GM21526 (cell line): Measurements from ENCODE around the gene RER1.

Experiments
- ATAC-seq: cut with Tn5 transposase; IDR thresholded peaks from one replicate; pipeline ENCODE4 v1.9.1; 2021; ENCODE audit warnings: moderate library complexity; ENCODE audit not compliant: unreplicated experiment, low FRiP score

RER1 gene

DNA sequence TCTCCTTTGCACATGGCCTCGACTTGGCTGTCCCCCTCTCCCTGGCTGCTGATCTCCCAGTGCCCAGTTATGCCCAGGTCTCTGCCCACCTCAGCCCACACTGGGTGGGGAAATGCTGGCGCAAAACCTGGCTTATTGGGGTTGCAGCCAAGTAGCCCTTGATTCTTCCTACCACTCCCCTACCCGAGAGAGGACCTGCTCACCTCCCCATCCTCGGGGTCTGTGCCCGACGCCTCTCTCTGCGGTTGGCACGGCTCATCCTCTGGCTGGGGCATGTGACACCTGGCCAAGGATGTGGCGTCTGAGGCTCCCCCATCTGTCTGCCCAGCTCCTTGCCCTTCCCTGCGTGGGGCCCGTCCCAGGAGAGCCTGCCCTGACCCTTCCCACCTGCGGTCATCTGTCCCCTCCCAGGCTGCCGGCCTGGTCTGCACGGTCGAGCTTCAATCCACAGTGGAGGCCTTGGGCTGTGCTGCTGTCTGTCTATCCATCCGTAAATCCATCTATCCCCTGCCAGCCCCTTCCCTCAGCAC is 27.2 kb downstream of the RER1 start:
- no peak for ATAC-seq

DNA sequence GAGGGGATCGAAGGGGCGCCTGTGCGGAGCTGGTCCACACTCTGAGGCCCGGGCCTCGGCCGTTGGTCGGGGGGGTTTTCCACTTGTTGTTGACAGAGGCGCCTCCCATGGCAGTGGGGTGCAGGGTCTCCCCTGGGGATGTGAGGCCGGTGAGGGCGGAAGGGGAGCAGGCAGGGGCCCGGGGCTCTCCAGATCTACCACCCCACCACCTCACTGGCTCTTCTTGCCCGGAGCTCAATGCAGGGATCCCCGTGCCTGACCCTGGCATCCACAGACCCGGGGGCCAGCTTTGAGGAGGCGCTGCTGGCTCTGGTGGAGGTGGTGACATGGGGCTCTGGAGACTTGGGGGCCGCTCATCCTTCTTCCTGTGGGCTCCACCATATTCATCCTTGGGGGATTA is 27.8 kb downstream of the RER1 start:
- ATAC-seq: no peak

DNA sequence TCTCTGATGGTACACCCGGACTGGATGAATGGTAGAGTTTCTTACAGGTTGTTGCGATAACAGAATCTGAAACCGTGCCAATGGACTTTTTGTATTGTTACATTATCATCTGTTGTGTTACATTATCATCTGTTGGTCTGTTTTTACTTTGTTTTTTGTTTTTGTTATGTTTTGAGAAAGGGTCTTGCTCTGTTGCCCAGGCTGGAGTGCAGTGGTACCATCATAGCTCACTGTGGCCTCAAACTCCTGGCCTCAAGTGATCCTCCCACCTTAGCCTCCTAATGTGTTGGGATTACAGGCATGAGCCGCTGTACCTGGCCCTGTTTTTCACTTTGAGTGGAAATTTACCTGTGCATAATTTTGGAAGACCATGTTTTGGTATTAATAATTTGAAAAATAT is 30.9 kb downstream of the RER1 start:
- ATAC-seq: no peak

- no peak for ATAC-seq
These were observed 34.3 kb downstream of the RER1 start for GRCh38 chr1:2425892-2426291.

GRCh38 chr1:2426540-2426939 is 34.9 kb downstream of the RER1 start:
- no peak for ATAC-seq

- no peak for ATAC-seq
These were observed 35.4 kb downstream of the RER1 start for GRCh38 chr1:2427051-2427450.

DNA sequence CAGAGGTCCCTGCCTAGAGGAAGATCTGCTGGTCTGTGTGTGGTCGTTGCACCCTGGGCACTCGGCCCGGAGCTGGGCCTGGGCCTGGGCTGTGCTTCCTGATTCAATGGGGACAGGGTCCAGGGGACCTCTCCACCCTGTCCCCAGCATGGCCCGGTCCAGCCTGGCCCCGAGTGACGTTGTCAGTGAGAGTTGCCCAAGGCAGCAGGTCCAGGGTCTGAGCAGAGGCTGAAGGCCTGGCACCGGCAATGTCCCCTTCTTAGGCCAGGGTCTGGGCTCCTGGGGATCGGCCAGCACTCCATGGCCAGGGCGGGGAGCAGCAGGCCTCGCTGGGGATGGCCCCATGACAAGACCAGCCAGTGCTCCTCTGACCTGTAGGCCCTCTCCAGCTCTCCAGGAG is 36.3 kb downstream of the RER1 start:
- no peak for ATAC-seq

GRCh38 chr1:2428490-2428889 is 36.8 kb downstream of the RER1 start:
- ATAC-seq: no peak

GRCh38 chr1:2429780-2430591 is 38.3 kb downstream of the RER1 start:
- ATAC-seq: no peak

DNA sequence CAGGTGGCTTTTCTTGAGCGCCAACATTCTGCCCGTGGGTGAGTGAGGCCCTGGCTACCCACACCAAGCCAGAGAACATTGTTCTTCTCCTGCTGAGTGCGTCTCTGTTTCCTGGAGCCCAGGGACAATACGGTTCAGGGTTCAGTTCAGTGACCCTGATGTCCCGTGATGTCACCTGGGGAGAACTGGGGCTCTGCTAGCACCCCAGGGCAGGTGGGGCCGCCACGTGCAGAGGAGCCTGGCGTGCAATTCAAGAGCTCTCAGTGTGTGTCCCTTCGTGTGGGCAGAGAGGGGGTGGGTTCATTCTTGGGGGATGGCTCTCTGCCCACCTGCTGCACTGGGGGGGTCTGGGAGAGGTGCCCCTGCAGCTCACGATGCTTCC is 38.9 kb downstream of the RER1 start:
- ATAC-seq: no peak

DNA sequence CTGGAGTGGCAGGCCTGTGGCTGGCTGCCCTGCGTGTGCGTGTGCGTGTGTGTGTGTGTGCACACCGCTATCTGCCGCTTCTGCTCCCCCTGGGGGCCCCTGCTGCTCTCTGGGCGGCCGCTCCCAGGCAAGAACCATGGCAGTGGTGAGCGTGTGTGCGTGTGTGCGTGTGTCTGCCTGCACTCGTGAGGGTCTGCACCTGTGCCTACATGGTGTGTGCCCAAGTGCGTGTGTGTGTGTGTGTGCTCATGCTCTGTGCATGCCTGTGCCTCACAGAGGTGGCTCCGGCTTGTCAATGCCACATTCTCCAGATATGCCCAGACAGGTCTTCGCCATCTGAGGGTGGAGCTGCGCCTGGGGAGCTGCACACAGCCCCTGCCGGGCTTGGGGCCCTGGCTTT is 39.5 kb downstream of the RER1 start:
- no peak for ATAC-seq

- no peak for ATAC-seq
These were observed 39.9 kb downstream of the RER1 start for GRCh38 chr1:2431518-2431917.

- ATAC-seq: no peak
These were observed 40.8 kb downstream of the RER1 start for GRCh38 chr1:2432441-2432844.

DNA sequence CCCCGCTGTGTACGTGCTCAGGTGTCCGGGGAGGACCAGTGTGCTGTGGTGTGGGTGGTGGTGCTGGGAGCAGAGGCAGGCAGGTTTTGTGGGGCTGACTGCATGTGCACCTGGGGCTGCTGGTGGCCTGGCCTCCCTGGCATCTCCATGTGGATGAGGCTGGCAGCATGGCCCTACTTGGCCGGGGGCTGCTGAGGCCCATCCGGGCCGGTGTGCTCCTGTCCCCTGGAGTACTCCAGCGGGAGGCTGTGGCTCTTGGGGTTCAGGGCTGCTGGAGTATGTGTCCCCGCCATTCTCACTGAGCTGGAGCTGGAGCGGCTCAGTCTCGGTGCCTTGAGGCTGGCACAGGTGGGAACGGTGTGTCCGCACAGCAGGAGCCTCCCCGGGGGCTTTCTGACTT is 41.6 kb downstream of the RER1 start:
- ATAC-seq: no peak

DNA sequence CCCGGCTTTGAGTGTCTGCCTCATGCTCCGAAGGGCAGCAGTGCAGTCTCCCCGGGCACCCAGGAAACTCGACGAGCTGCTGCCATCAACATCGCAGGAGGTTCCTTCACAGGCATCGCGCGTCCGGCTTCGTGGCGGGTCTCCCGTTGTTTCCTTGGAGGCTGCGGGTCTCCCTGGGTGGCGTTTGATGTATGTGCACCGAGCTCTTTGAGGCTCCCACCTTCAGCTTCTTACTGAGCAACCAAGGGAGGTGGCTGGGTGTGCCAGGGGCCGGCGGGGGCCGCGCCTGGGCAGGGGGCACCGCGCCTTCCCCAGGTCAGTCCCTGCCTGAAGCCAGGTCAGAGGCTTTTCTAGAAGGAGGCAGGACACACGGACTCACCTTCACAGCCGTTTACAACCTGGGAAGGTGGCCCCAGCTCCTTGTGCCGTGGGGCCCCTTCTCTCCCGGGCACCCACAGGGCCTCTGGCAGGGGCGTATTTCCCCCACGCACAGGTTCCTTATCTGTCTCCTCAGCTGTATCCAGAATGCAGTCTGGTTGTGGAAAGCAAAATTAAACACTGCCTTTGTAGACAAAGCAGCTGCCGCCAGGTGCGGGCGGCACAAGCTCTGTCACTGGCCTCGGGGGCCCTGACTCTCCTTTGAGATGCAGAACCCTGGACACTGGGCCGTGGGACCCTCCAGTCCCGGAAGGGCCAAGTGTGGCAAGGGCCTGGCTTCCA is 42.5 kb downstream of the RER1 start:
- no peak for ATAC-seq

- ATAC-seq: no peak
These were observed 43.5 kb downstream of the RER1 start for GRCh38 chr1:2435091-2435490.

GRCh38 chr1:2435746-2436355 is 44.2 kb downstream of the RER1 start:
- ATAC-seq: no peak

DNA sequence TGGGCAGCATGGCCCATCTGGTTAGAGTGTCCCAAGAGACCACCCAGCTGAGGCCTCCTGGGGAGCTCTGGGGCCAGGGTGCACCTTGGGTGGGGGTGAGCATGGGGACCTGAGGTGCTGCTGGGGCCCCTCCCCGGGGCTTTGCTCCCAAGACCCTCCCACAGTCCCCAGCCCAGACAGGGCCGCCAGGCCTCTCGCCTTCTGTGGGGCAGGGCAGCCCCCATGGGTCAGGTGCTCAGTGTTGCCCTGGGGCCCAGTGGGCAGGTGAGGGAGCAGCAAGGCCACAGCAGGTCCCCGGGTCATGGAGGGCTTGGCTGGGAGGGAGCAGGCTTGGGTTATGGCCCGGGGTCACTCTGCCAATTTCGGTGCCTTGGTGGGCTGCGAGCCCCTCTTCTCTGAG is 45.2 kb downstream of the RER1 start:
- ATAC-seq: no peak

DNA sequence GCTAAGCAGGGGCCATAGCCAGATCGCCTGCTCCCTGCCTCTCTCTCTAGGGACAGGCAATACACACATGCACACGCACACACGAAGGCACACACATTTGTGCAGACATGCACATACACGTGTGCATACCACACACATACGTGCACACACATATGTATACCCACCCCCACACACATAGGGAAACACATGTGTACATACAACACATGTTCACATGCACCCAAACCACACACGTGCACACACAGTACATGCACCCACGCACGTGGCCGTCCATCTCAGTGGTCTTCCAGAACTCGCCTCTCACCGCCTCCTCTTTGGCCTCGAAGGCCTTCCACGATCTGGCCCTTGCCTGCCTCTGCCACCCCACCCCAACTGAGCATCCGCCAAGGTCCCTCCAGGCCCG is 46.0 kb downstream of the RER1 start:
- no peak for ATAC-seq

- no peak for ATAC-seq
These were observed 46.4 kb downstream of the RER1 start for GRCh38 chr1:2438038-2438437.

- no peak for ATAC-seq
These were observed 47.0 kb downstream of the RER1 start for GRCh38 chr1:2438641-2439040.

GRCh38 chr1:2439369-2439768 is 47.7 kb downstream of the RER1 start:
- no peak for ATAC-seq
